HG03457 (cell line): ENCODE data around the gene GFRA3.
"Not testable (repeated sequence)": the region's sequence is repeated elsewhere in the genome, so short reads cannot be mapped to it uniquely, and the experiment has no call there.

ENCODE experiments used
- ATAC-seq: cut with Tn5 transposase; IDR thresholded peaks from one replicate; pipeline ENCODE4 v1.9.1; 2021; ENCODE audit warnings: moderate number of reproducible peaks; ENCODE audit not compliant: unreplicated experiment

Gene GFRA3

GRCh38 chr5:138274189-138274853 lies at the start of gene GFRA3:
TSS of gene GFRA3 (minus strand) at chr5:138274621. CDS start at chr5:138274424, 197 bp downstream.
- ATAC-seq, result no peak

- not testable (repeated sequence) for ATAC-seq
These were observed 43.8 kb upstream of the GFRA3 start for GRCh38 chr5:138318211-138318610.

- no peak for ATAC-seq
These were observed 41.9 kb upstream of the GFRA3 start for GRCh38 chr5:138316355-138316754.

GRCh38 chr5:138315751-138316278 lies 41.4 kb upstream of the GFRA3 start:
- no peak for ATAC-seq

GRCh38 chr5:138305797-138306196 lies 31.4 kb upstream of the GFRA3 start:
- no peak for ATAC-seq

GRCh38 chr5:138303372-138303771 lies 29.0 kb upstream of the GFRA3 start:
- no peak for ATAC-seq

GRCh38 chr5:138289296-138289695 lies 14.9 kb upstream of the GFRA3 start:
- ATAC-seq, result no peak

- ATAC-seq, result no peak
These were observed 12.8 kb upstream of the GFRA3 start for GRCh38 chr5:138287246-138287645.

- no peak for ATAC-seq
These were observed 8.7 kb upstream of the GFRA3 start for GRCh38 chr5:138282920-138283742.

- no peak for ATAC-seq
These were observed 6.5 kb upstream of the GFRA3 start for GRCh38 chr5:138280915-138281314.

GRCh38 chr5:138276402-138277054 lies 2.1 kb upstream of the GFRA3 start:
- no peak for ATAC-seq

- no peak for ATAC-seq
These were observed 1.5 kb upstream of the GFRA3 start for GRCh38 chr5:138275895-138276294.

GRCh38 chr5:138275379-138275782 lies 960 bp upstream of the GFRA3 start:
- no peak for ATAC-seq

GRCh38 chr5:138273834-138274188 lies 610 bp downstream of the GFRA3 start:
- no peak for ATAC-seq

GRCh38 chr5:138272681-138273080 lies 1.7 kb downstream of the GFRA3 start:
- no peak for ATAC-seq

- no peak for ATAC-seq
These were observed 3.1 kb downstream of the GFRA3 start for GRCh38 chr5:138271281-138271680.

GRCh38 chr5:138264183-138264582 lies 10.2 kb downstream of the GFRA3 start:
- ATAC-seq, result no peak

- ATAC-seq, result no peak
These were observed 10.8 kb downstream of the GFRA3 start for GRCh38 chr5:138263581-138263980.

GRCh38 chr5:138258704-138259292 lies 15.6 kb downstream of the GFRA3 start:
- no peak for ATAC-seq

GRCh38 chr5:138257583-138257982 lies 16.8 kb downstream of the GFRA3 start:
- ATAC-seq, result no peak

- ATAC-seq, result no peak
These were observed 21.5 kb downstream of the GFRA3 start for GRCh38 chr5:138252944-138253343.
